ENCODE results near the gene FARP2.
"Not testable (repeated sequence)": the region's sequence is repeated elsewhere in the genome, so short reads cannot be mapped to it uniquely, and the experiment has no call there.

Gene FARP2

DNA sequence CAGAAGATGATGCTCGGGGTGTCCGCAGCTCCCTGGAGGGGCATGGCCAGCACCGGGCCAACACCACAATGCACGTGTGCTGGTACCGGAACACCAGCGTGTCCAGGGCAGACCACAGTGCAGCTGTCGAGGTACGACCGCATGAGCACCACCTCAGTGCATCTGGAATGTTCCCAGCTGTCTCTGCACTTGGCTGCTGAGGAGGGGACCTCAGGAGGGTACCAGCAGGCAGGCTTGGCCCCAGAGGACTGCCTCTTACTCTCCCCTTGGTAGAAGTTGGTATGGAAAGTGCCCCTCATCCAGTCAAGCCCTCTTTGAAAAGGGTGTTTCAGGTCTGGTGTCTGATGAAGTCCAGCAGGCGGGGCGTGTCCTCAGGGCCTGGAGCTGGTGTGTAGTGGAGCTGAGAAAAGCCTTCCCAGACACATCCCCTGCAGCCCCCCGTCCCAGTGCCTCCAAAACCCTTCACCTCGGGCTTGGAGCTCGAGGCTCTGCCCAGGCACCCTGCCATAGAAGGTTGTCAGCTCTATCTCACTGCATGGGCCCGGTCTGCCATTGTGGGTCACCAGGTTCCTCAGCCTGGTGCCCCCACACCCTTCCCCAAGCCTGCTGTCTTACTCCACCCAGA is 135.6 kb downstream of the FARP2 start:
- no peak for DNase-seq

DNA sequence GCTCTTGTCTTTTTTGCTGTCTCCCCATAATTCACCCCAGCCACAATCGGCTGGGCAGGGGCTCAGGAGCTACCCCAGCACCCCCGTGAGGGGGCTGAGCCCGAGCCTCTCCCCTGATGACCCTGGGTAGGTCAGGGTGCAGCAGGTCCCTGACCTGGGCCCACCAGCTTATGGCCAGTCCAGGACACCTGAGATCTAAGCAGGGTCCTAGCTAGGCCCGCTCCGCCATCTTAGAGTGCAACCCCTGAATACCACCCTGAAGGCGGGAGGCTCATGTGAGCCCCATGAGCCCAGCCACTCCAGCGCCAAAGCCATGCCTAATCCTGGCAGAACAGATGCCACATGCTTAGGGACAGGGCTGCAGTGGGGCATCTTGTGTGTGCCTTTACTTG is 136.1 kb downstream of the FARP2 start:
- no peak for DNase-seq

DNA sequence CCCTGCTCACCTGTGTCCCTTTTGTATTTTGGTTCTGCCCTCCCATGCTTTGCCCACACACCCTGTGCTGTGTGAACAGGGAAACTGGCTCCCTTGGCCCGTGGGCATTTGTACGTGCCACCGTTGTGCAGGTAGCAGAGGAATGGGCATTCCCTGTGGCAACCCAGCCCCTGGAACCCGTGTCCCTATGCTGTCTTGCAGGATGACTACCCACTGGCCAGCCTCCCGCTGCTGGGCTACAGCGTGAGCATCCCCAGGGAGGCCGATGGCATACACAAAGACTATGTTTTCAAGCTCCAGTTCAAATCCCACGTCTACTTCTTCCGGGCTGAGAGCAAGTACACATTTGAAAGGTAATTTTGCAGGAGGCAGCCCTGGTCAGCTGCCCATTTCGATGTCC is 137.0 kb downstream of the FARP2 start:
- no peak for DNase-seq

GRCh38 chr2:241494311-241494908 is 138.3 kb downstream of the FARP2 start:
- no peak for DNase-seq

DNA sequence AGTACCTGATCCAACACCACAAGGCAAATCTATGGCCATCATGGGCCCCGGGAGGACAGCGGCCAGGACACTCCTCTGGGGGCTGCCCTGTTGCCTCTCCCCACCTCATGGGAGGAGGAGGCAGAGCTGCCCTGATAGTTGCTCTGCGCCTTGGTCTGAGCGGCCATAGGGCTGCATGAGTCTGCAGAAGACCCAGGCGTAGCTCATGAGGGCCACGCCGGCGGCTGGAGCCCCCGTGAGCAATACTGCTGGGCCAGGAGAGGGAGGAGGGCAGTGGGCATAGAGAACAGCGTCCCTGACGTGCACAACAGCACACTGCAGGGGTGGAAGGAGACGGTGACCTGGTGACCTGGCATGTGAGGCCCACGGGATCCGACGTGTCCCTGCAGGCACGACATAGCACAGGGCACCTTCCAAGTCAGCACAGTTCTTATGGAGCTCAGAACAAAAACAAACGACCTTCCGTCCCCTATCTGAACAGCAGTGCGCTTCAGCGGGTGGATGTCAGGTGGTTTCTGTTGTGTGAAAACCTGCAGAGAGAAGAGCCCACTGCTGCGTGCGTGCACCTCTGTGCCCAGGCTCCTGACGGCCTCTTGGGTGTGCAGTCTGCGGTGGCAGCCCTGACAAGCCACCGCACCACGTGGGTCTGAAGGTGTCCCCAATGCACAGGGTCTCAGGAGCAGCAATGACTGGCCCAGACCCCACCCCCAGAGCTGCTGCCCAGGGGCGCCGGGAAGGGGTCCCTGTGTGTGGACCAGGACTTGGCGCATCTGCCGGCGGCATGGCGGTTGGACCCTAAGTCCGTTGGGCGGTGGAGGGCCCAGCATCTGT is 139.3 kb downstream of the FARP2 start:
- no peak for DNase-seq

GRCh38 chr2:241496003-241496707 is 140.1 kb downstream of the FARP2 start:
- DNase-seq = no peak

- no peak for DNase-seq
These were observed 141.1 kb downstream of the FARP2 start for GRCh38 chr2:241496904-241497877.

- DNase-seq = no peak
These were observed 142.3 kb downstream of the FARP2 start for GRCh38 chr2:241498115-241499070.

GRCh38 chr2:241499146-241499965 is 143.3 kb downstream of the FARP2 start:
- no peak for DNase-seq

DNA sequence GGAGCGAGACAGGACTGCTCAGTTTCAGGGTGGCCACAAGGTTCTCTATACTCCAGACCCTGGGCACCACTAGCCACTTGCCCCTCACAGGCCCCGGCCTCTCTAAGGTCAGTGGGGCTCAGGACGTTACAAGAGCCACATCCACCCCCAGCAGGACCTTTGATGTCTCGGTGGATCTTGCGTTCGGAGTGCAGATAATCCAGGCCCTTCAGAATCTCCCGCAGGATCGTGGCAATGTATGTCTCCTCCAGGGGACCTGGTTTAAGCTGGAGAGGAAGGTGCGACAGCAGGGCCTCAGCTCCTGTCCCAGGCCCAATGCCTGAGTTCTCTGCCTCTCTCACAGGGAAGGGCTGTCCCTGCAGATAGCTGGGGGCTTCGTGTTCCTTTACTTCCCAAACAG is 143.9 kb downstream of the FARP2 start:
- no peak for DNase-seq

- DNase-seq = no peak
These were observed 144.4 kb downstream of the FARP2 start for GRCh38 chr2:241500431-241500975.

- no peak for DNase-seq
These were observed 145.0 kb downstream of the FARP2 start for GRCh38 chr2:241501099-241501541.

- DNase-seq = no peak
These were observed 145.5 kb downstream of the FARP2 start for GRCh38 chr2:241501551-241501950.

DNA sequence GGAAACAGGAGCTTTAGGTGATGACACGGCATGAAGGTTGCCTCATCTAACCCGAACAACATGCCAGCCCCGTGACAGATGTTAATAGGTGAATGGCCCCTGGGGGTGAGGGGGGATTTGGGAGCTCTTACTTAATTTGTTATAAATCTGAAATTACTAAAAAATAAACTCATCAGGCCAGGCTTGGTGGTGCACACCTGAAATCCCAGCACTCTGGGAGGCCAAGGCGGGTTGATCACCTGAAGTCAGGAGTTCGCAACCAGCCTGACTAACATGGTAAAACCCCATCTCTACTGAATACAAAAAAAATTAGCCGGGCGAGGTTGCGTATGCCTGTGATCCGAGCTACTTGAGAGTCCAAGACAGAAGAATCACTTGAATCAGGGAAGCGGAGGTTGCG is 146.2 kb downstream of the FARP2 start:
- no peak for DNase-seq

DNA sequence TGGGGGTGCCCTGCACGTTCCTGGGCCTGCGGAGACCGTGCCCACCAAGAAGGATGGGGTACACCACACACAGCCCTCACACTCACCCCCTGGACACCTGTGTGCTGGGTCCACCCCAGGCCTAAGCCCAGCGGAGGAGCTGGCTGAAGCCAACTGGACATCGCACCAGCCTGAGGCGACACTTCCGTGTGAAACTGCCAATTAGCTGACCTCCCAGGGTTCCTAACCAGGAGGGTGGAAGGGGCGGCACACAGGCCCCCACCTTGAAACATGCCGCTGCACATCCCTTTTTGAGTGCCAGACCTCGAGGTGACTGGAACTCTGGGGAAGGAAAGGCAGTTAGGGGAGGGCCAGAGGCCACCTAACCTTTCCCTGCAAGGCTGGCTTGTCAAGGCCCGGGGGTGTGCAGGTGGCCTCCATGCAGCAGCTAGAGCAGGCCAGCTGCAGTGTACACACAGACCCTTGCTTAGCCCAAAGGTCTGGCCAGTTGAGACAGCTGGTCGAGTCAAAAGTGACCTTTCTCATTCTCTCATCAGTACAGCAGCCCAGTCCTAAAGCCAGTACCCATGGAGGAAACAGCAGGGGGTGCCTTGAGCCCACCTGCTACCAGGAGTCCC is 147.8 kb downstream of the FARP2 start:
- no peak for DNase-seq

DNA sequence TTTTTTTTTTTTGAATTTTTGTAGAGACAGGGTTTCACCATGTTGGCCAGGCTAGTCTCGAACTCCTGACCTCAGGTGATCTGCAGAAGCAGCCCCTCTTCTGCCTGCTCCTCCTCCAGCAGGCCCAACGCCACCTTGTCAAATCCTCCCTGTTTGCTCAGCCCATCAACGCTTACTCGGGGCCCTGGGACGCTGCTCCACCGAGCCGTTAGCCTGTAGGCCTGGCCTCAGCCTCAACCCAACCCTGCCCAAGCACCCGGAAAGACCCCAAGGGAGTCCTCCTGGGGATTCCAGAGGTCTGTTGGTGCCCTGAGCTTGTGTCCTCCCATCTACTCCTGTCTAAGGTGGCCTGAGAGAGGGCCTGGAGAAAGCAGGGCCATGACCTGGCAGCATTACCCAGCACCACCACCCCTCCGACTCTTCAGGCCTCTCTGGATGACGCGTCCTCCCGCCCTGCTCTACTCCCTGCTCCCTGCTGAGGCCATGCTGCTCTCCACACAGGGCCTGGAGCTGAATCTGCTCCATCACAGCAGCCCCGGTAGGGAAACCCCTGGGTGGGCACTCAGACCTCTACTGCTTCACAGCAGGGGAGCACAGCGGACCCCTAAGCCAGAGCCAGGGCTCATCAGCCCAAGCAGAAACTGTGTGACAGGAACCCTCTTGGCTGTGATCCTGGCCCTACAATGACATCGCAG is 149.1 kb downstream of the FARP2 start:
- no peak for DNase-seq

DNA sequence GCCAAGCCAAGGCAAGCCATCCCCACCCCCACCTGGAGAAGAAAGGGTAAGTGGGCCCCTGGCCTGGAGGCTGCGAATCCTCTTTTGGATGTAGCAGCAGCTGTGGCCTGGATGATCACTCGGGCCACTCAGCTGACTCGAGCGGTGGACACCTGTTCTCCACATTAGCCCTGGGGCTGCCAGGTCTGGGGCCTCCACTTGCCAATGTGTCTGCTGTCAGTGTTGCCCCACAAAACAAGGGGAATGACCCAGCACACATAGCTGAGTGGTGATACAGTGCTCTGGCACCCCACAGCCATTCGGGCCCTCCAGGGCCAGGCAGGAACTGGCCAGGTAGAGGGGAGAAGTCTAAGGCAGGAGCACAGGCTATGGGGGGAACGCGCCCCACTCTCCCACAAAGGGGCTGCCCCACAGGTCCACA is 149.7 kb downstream of the FARP2 start:
- DNase-seq = no peak

DNA sequence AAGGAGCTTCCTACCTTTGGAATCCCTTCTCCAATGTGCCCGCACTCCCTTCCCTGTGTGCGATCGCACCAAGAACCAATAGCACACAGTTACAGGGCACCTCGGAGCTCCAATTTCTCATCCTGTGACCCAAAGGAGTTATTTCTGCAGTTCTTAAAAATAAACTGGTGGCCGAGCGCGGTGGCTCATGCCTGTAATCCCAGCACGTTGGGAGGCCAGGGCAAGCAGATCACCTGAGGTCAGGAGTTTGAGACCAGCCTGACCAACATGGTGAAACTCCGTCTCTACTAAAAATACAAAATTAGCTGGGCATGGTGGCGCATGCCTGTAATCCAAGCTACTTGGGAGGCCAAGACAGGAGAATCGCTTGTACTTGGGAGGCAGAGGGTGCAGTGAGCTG is 150.2 kb downstream of the FARP2 start:
- not testable (repeated sequence) for DNase-seq

All from T1000 (cell line).